GM19467 (cell line): Measurements from ENCODE around the gene PTHLH.

Experiments
- ATAC-seq: cut with Tn5 transposase; IDR thresholded peaks from one replicate; pipeline ENCODE4 v1.9.1; 2021; ENCODE audit warnings: mild to moderate bottlenecking, moderate library complexity; ENCODE audit not compliant: unreplicated experiment

The PTHLH gene

GRCh38 chr12:27940756-27941402, 31.7 kb downstream of the PTHLH start:
- peak; percentile 79 for ATAC-seq

GRCh38 chr12:27940245-27940644, 32.3 kb downstream of the PTHLH start:
- ATAC-seq: no peak

GRCh38 chr12:27937768-27938167, 34.8 kb downstream of the PTHLH start:
- no peak for ATAC-seq

DNA sequence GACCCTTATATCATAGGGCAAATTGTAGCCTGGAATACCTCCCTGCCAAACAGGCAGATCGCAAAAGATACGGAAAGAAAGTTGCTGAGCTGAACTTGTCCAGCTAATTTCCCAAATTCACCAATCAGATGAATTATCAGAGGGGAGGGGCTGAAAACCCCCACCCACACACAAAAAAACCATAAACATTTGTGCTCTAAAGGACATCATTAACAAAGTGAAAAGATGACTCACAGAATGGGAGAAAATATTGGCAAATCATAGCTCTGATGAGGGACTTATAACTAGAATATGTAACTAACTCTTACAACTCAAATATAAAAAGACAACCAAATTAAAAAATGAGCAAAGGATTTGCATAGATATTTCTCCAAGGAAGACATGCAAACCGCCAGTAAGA, 36.3 kb downstream of the PTHLH start:
- no peak for ATAC-seq

- ATAC-seq: no peak
Measured at GRCh38 chr12:27934276-27934675, 38.3 kb downstream of the PTHLH start.

DNA sequence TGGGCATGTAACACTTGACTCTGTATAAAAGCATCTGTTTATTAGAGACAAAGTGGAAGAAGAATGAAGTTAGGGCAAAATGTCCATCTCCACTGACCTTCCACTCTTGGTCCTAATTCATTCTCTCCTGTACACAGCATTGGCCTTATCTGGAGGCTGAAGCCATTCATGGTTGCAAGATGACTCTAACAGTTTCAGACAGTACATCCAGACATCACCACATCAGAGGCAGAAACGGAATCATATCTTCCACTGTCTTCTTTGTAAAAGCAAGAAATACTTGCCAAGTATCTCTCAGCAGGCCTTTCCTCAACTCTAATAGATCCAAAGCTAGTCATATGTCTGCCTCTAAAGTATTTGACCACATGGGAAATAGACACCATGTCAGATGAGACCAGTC, 41.1 kb downstream of the PTHLH start:
- ATAC-seq: no peak

DNA sequence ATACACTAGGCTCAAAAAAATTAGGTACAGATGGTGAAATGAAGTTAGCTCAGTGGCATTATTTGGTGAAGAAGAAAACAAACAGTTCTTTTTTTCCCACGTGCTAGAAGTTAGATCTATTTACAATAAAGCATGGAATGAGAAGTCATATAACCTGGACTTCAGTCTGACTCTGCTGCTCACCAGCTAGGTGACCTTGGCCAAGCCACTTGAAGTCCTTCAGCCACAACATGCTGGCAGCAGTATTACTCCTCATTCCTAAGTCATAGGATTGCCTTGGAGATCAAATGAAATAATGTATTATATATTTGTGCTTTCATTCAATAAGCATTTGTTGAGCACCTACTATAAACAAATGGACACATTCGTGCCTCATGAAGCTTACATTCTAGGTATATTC, 45.2 kb downstream of the PTHLH start:
- no peak for ATAC-seq

DNA sequence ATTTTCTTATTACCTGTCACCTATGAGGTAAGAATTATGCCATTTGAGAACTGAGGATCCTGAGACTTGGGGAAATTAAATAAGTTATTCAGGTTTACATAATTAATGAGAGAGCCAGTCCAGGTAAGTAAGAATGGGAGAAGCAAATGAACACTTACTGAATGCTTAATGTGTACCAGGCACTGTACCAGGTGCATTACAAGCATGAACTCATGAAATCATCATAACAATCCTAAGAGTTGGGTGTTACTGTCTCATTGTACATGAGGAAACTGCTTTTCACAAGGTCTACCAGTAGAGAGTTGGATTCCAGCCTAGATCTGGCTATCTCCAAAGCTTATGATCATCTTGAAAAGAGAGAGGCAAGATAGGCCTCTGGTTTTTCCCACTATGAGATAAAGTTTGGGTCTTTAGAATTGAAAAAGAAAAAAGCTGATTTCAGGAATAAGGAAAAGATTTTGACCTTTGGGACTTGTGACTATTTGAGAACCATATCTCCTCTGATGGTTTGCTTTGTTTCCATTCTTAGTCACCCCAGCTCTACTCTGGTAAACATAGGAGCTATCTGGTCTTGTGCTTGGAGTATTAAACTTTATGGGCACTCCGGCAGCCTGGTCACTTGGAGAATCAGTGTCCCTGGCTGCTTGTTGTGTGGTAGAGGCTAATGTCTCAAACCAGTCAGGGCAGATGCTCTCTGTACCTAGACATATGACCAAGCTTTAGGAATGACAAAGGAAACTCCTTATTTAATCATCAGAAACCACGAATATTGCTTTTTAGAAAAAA, 48.0 kb downstream of the PTHLH start:
- ATAC-seq: no peak

DNA sequence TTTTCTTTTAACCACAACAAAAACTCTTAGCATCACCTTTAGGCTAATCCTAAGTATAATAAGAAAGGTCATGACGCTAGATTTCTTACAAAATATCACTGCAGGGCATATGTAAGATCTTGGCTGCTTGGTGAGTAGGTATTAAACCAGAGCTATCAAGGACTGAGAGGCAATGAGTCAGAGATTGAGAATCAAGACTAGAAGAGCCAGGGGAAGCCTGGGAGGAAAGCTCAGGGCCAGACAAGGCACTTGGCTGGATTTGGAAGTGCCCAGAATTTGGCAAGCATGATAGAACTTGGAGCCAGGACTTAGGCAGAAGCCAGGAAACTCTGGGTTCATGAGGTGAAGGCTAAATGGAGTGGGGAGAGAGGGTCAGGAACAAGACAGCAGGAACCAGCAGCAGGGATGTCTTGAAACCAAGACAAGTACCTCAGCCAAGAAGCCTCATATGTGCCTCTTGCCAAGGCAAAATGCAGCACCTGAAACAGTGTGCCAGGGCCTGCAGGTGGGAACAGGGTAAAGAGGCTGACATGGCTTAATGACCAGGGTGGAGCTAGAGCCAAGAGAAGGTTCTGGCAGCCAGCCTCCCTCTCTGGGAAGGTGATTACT, 49.9 kb downstream of the PTHLH start:
- no peak for ATAC-seq

- no peak for ATAC-seq
Measured at GRCh38 chr12:27919671-27920235, 52.8 kb downstream of the PTHLH start.

GRCh38 chr12:27915536-27915935, 57.0 kb downstream of the PTHLH start:
- no peak for ATAC-seq

GRCh38 chr12:27915021-27915420, 57.5 kb downstream of the PTHLH start:
- ATAC-seq: no peak

DNA sequence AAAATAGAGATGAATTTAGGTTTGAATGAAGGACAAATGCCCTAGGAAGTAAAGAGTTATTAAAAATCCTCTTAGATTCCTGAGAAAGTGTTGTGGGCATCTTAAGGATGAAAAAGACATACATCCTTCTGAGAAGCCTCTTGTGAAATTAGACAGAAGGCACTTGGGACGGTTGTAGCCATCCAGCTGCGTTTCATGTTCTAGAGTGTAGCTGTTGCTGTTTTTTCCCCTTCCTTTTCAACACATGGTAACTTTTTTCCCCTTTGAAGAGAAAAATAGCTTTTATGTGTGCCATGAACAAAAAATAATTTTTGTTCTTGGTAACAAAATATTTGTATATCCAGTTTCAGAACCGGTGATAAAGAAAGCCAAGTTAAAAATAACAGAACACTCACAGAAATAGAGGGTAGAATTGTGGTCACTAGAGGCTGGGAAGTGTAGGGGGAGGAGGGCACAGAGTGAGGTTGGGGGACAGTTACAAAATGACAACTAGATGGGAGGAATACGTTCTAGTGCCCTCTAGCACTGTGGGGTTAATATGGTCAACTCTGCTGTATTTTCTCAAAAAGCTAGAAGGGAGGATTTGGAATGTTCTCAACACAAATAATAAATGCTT, 58.4 kb downstream of the PTHLH start:
- ATAC-seq: no peak

GRCh38 chr12:27911397-27911796, 61.1 kb downstream of the PTHLH start:
- no peak for ATAC-seq
